Panc1 (cell line): Measurements from ENCODE around the gene NOL3. TPM values are rescaled to one million over a fixed set of nuclear protein-coding genes. Genes with fewer than 3 reads are reported as not detected.

Experiments
- ATAC-seq: fragments of 200-7000 bp; cut with Tn5 transposase; 2 replicates; pipeline ENCODE4 v1.9.1; 2020; ENCODE audit warnings: mild to moderate bottlenecking, moderate library complexity
- BruUV-seq: library from RNA; stranded (reverse); fragments of 400-500 nt; replicated peaks from 2 replicates; lab custom pipeline; 2021; lab: Mats Ljungman, UMichigan
- CTCF ChIA-PET: fragments of 300-600 bp; sonication (Branson Sonifier 250); formaldehyde crosslinking; loops from one replicate; lab custom pipeline; 2022; ENCODE audit warnings: antibody characterized with exemption; lab: Charles Lee
- POLR2A ChIA-PET: fragments of 300-600 bp; sonication (Branson Sonifier 250); formaldehyde crosslinking; loops from one replicate; lab custom pipeline; 2022; ENCODE audit warnings: antibody characterized with exemption; lab: Charles Lee
- DNase-seq: peaks from one replicate; pipeline ENCODE4 v3.0.0-alpha.2; 2010; ENCODE audit warnings: low read depth, low spot score
- H3K27ac ChIP-seq: 2 replicates; pipeline ENCODE4 v1.5.1; 2011; ENCODE audit warnings: mild to moderate bottlenecking, low read length, inconsistent platforms
- H3K27me3 ChIP-seq: fragments of 200-500 bp; sonication (Bioruptor generic); 2 replicates; pipeline ENCODE4 v1.6.0; 2014; ENCODE audit warnings: low read length, inconsistent platforms; ENCODE audit not compliant: control insufficient read depth, insufficient read depth
- H3K36me3 ChIP-seq: fragments of 200-500 bp; sonication (Bioruptor generic); 2 replicates; pipeline ENCODE4 v1.5.1; 2014; ENCODE audit warnings: inconsistent platforms, mild to moderate bottlenecking, low read length, moderate library complexity; ENCODE audit not compliant: control insufficient read depth, insufficient read depth
- H3K4me1 ChIP-seq: 2 replicates; pipeline ENCODE4 v1.5.1; 2011; ENCODE audit warnings: inconsistent platforms, mild to moderate bottlenecking, low read length, moderate library complexity; ENCODE audit not compliant: control insufficient read depth, insufficient read depth
- H3K4me3 ChIP-seq, 2 experiments: 2 replicates each; pipeline ENCODE4 v1.5.1; 2011 to 2012; ENCODE audit warnings: low read depth in 2 of 2, low read length in 2 of 2, mild to moderate bottlenecking in 2 of 2, inconsistent platforms in 1 of 2, moderate library complexity in 1 of 2
- H3K9me3 ChIP-seq: fragments of 200-500 bp; sonication (Bioruptor generic); 2 replicates; pipeline ENCODE4 v1.5.1; 2014; ENCODE audit warnings: low read depth, mild to moderate bottlenecking, inconsistent platforms, low read length, moderate library complexity; ENCODE audit not compliant: control insufficient read depth, insufficient read depth
- CTCF ChIP-seq: fragments of 450-650 bp; IDR thresholded peaks from 2 replicates; pipeline ENCODE4 v1.5.1; 2017; ENCODE audit warnings: mild to moderate bottlenecking
- POLR2AphosphoS5 ChIP-seq: IDR thresholded peaks from 2 replicates; pipeline ENCODE4 v1.6.1; 2012; ENCODE audit warnings: mild to moderate bottlenecking, low read depth, low read length, moderate library complexity
- REST ChIP-seq, 2 experiments: IDR thresholded peaks; 2 replicates each; pipeline ENCODE4 v1.6.1; 2011 to 2012; ENCODE audit warnings: low read depth in 2 of 2, control low read depth in 1 of 2, low read length in 1 of 2, mild to moderate bottlenecking in 1 of 2, moderate library complexity in 1 of 2; ENCODE audit not compliant: insufficient read depth in 1 of 2
- SIN3A ChIP-seq: IDR thresholded peaks from 2 replicates; pipeline ENCODE4 v1.6.1; 2012; ENCODE audit warnings: low read depth, mild to moderate bottlenecking, low read length, moderate library complexity, borderline replicate concordance; ENCODE audit not compliant: insufficient read depth
- TCF7L2 ChIP-seq: IDR thresholded peaks from 2 replicates; pipeline ENCODE4 v1.6.1; 2011; ENCODE audit warnings: mild to moderate bottlenecking, low read depth, low read length, inconsistent platforms
- in situ Hi-C: cut with HindIII; loops from 2 replicates; pipeline ENCODE4 v1.10.0; 2016; ENCODE audit warnings: low sequenced_read_pairs, low pct_unique_long_range_greater_than_20kb
- intact Hi-C: fragments of 100-400 bp; cut with micrococcal nuclease; formaldehyde crosslinking; loops from one replicate; pipeline ENCODE4 v1.10.0; 2022; ENCODE audit not compliant: unreplicated experiment
- total RNA-seq: library from RNA; stranded (reverse); gene quantifications from one replicate; pipeline ENCODE4 v1.2.1, GENCODE V29; 2021; ENCODE audit not compliant: unreplicated experiment

The NOL3 gene
- total RNA-seq, 1 experiment from 2014 or later = 27.9 TPM

- POLR2A ChIA-PET = interaction anchor here (0.7 kb wide), 1 partner anchor 640 kb away, joined by 4 read pairs; no protein-coding TSS in a partner anchor
- Histone ChIP-seq H3K27ac (no peak overlapping the region), H3K4me1 (peaks cover 19% of the 10 kb centered on the region), H3K27me3 (no peaks in the 10 kb centered on the region), H3K4me3 (no peak overlapping the region), H3K36me3 (peaks cover 17% of the 10 kb centered on the region), H3K9me3 (no peaks in the 10 kb centered on the region)
- intact Hi-C loops (no loop called here), in situ Hi-C loops (no loop called here)
- no TSS peak for BruUV-seq
- CTCF ChIA-PET = no interaction called here
- TF ChIP-seq TCF7L2 (no peak), POLR2AphosphoS5 (no peak), CTCF (no peak)
- no peak for DNase-seq
- no peak for ATAC-seq
These were observed 25.3 kb downstream of the NOL3 start for GRCh38 chr16:67195676-67196075.

- ChIA-PET POLR2A (no interaction called here), CTCF (no interaction called here)
- in situ Hi-C loops (no loop called here), intact Hi-C loops (no loop called here)
- Histone ChIP-seq H3K9me3 (no peaks in the 10 kb centered on the region), H3K27ac (no peak overlapping the region), H3K4me3 (no peak overlapping the region), H3K4me1 (peaks cover 19% of the 10 kb centered on the region), H3K27me3 (no peaks in the 10 kb centered on the region), H3K36me3 (peaks cover 17% of the 10 kb centered on the region)
- no peak for DNase-seq
- TF ChIP-seq TCF7L2 (no peak), POLR2AphosphoS5 (no peak), REST (IDR thresholded peaks at IDR 0.05; ENCODE audit: insufficient read depth in 1 of 2, low read depth in 2 of 2, low read length in 1 of 2) (no peak), CTCF (no peak), SIN3A (no peak)
- no TSS peak for BruUV-seq
- no peak for ATAC-seq
These were observed 26.5 kb downstream of the NOL3 start for GRCh38 chr16:67196881-67197280.
